Upper lobe of left lung (tissue), 4 donors: Measurements from ENCODE around the gene GRK5.

ENCODE experiments used
- EP300 ChIP-seq, 4 donors: sonication (generic); formaldehyde crosslinking; IDR thresholded peaks; one replicate each; pipeline ENCODE4 v1.5.1; 2017; ENCODE audit warnings: antibody characterized with exemption in 4 of 4, control low read depth in 2 of 4
- POLR2A ChIP-seq, 4 donors: fragments of 450-650 bp; IDR thresholded peaks; one replicate each; pipeline ENCODE4 v1.5.1; 2016 to 2017; ENCODE audit warnings: antibody characterized with exemption in 4 of 4, mild to moderate bottlenecking in 2 of 4
- TF ChIP-seq, protein P1 (sequence below), 6 experiments: fragments of 450-650 bp in 4 of 6; fragments of 200-600 bp in 2 of 6; sonication (generic) in 2 of 6; IDR thresholded peaks; one replicate each; pipeline ENCODE4 v1.5.1; 2016 to 2019; ENCODE audit warnings: antibody characterized with exemption in 6 of 6

DNA sequence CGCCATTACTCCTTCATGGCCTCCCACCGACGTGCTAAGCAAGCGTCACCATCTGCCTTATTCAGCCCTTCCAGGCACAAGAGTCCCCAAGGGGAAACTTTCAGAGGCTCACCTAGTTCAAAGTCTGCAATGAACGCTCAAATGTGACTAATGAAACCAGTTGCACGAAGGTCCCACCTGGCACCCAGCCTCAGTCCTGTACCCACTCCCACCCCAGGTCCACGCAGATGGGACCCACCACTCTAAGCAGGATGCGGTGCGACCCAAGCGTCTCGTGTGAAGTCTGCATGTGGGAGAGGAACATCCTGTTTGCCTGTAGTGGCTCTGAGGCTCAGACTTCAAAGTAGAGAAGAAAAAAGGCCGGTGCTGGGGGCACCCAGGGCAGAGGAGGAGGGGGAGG is 294.8 kb downstream of the GRK5 start:
- TF ChIP-seq POLR2A (IDR thresholded peaks at IDR 0.05) (no peak), EP300 (IDR thresholded peaks at IDR 0.05) (no peak)
- TF ChIP-seq, protein P1, sequence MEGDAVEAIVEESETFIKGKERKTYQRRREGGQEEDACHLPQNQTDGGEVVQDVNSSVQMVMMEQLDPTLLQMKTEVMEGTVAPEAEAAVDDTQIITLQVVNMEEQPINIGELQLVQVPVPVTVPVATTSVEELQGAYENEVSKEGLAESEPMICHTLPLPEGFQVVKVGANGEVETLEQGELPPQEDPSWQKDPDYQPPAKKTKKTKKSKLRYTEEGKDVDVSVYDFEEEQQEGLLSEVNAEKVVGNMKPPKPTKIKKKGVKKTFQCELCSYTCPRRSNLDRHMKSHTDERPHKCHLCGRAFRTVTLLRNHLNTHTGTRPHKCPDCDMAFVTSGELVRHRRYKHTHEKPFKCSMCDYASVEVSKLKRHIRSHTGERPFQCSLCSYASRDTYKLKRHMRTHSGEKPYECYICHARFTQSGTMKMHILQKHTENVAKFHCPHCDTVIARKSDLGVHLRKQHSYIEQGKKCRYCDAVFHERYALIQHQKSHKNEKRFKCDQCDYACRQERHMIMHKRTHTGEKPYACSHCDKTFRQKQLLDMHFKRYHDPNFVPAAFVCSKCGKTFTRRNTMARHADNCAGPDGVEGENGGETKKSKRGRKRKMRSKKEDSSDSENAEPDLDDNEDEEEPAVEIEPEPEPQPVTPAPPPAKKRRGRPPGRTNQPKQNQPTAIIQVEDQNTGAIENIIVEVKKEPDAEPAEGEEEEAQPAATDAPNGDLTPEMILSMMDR (IDR thresholded peaks at IDR 0.05): no peak
